ENCODE data around the gene SOX11. TPM values are rescaled to one million over a fixed set of nuclear protein-coding genes. Genes with fewer than 3 reads are reported as not detected.

SOX11 gene
- total RNA-seq, 1 donor from 2014 or later: not detected

GRCh38 chr2:5691221-5691984 is 781 bp upstream of the SOX11 start:
- Histone ChIP-seq H3K4me1 (peaks cover 30% of the 10 kb centered on the region), H3K27me3 (peaks cover 26% of the 10 kb centered on the region), H3K27ac (no peak overlapping the region), H3K9me3 (no peaks in the 10 kb centered on the region), H3K36me3 (no peaks in the 10 kb centered on the region), H3K4me3 (peak overlapping the region in 1 of 2 donors; percentile 11)
- no peak for TF ChIP-seq POLR2A (IDR thresholded peaks at IDR 0.05)
- no peak for TF ChIP-seq CTCF (IDR thresholded peaks at IDR 0.05)
- TF ChIP-seq POLR2AphosphoS5 (IDR thresholded peaks at IDR 0.05; ENCODE audit: insufficient read depth in 1 of 2, low read depth in 1 of 2): no peak
- intact Hi-C loops (cut with DNase I): no loop called here
- DNase-seq (ENCODE audit: extremely low spot score in 2 of 2): no peak

GRCh38 chr2:5692561-5693286 is 540 bp downstream of the SOX11 start:
- Histone ChIP-seq H3K4me1 (peaks cover 40% of the 10 kb centered on the region), H3K36me3 (no peaks in the 10 kb centered on the region), H3K27me3 (peaks cover 26% of the 10 kb centered on the region)

DNA sequence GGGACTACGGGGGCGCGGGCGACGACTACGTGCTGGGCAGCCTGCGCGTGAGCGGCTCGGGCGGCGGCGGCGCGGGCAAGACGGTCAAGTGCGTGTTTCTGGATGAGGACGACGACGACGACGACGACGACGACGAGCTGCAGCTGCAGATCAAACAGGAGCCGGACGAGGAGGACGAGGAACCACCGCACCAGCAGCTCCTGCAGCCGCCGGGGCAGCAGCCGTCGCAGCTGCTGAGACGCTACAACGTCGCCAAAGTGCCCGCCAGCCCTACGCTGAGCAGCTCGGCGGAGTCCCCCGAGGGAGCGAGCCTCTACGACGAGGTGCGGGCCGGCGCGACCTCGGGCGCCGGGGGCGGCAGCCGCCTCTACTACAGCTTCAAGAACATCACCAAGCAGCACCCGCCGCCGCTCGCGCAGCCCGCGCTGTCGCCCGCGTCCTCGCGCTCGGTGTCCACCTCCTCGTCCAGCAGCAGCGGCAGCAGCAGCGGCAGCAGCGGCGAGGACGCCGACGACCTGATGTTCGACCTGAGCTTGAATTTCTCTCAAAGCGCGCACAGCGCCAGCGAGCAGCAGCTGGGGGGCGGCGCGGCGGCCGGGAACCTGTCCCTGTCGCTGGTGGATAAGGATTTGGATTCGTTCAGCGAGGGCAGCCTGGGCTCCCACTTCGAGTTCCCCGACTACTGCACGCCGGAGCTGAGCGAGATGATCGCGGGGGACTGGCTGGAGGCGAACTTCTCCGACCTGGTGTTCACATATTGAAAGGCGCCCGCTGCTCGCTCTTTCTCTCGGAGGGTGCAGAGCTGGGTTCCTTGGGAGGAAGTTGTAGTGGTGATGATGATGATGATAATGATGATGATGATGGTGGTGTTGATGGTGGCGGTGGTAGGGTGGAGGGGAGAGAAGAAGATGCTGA is 1.4 kb downstream of the SOX11 start:
- no peak for TF ChIP-seq POLR2AphosphoS5 (IDR thresholded peaks at IDR 0.05; ENCODE audit: insufficient read depth in 1 of 2, low read depth in 1 of 2)
- peaks cover 26% of the 10 kb centered on the region for H3K27me3 ChIP-seq
- no peaks in the 10 kb centered on the region for H3K36me3 ChIP-seq
- no peaks in the 10 kb centered on the region for H3K9me3 ChIP-seq
- peak in 1 of 2 donors; percentile 60 for DNase-seq (ENCODE audit: extremely low spot score in 2 of 2)
- H3K4me3 ChIP-seq: no peak overlapping the region
- no peak overlapping the region for H3K27ac ChIP-seq
- peaks cover 40% of the 10 kb centered on the region for H3K4me1 ChIP-seq
- intact Hi-C loops (cut with DNase I): no loop called here

More at GRCh38 chr2:5692561-5693286, 540 bp downstream of the SOX11 start:
- Histone ChIP-seq H3K9me3 (no peaks in the 10 kb centered on the region), H3K27ac (no peak overlapping the region), H3K4me3 (peak overlapping the region in 1 of 2 donors; percentile 11)
- TF ChIP-seq CTCF (IDR thresholded peaks at IDR 0.05) (no peak), POLR2A (IDR thresholded peaks at IDR 0.05) (no peak), POLR2AphosphoS5 (IDR thresholded peaks at IDR 0.05; ENCODE audit: insufficient read depth in 1 of 2, low read depth in 1 of 2) (no peak)
- DNase-seq (ENCODE audit: extremely low spot score in 2 of 2): no peak
- intact Hi-C loops (cut with DNase I): no loop called here

- Histone ChIP-seq H3K36me3 (no peaks in the 10 kb centered on the region), H3K4me3 (no peak overlapping the region), H3K9me3 (no peaks in the 10 kb centered on the region), H3K27ac (no peak overlapping the region), H3K4me1 (peaks cover 40% of the 10 kb centered on the region), H3K27me3 (peaks cover 26% of the 10 kb centered on the region)
- no peak for DNase-seq (ENCODE audit: extremely low spot score in 2 of 2)
- TF ChIP-seq POLR2AphosphoS5 (IDR thresholded peaks at IDR 0.05; ENCODE audit: insufficient read depth in 1 of 2, low read depth in 1 of 2): no peak
- TF ChIP-seq POLR2A (IDR thresholded peaks at IDR 0.05): no peak
- TF ChIP-seq CTCF (IDR thresholded peaks at IDR 0.05): no peak
- intact Hi-C loops (cut with DNase I): no loop called here
Measured at GRCh38 chr2:5694306-5694705, 2.1 kb downstream of the SOX11 start.

Data from vagina (tissue), 2 donors.